CD4-positive, alpha-beta T cell treated with Interleukin-17A for 1 hour (primary cell): Measurements from ENCODE around the gene MYLIP.
"Not testable (repeated sequence)": the region's sequence is repeated elsewhere in the genome, so short reads cannot be mapped to it uniquely, and the experiment has no call there.

Experiments used
- DNase-seq: peaks from one replicate; pipeline ENCODE4 v3.0.0-alpha.2; 2020

MYLIP gene

GRCh38 chr6:16176600-16176999, 47.7 kb downstream of the MYLIP start:
- DNase-seq = not testable (repeated sequence)

DNA sequence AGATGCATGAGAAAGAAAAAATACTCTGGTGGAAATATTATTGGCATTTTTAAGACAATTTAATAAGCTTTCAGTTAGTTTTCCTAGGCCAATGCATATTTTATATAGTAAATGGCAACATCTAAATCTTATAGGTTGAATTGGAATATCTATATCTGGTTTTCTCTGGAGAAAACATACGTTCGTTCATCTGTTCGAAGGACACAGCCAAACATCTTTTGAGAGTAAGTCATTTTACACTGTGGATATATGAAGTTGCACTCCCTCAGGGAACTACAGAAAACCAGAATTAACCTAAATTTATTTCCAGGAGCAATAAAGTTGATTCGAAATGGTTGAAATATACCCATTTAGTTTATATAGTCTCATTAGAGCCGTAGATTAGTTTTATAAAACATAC, 49.0 kb downstream of the MYLIP start:
- no peak for DNase-seq

DNA sequence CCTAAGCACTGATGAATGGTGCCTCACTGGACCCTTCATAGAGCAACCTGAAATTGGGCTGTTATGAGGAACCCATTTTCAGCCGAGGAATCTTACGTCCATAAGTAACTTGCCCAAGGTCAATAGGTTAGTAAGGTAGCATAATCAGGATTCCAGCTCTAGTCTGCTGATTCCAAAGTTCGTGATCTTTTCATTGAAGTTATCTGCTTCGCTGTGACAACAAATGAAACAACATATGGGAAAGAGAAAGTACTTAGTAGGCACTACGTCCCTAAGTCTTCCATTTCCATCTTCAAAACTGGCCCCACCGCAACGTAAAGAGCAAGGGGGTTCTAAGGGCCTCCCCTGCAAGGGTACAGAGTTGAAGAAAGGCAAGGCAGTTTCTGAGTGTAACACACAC, 49.5 kb downstream of the MYLIP start:
- no peak for DNase-seq

- DNase-seq = no peak
Observed at GRCh38 chr6:16179063-16179462, 50.2 kb downstream of the MYLIP start.

GRCh38 chr6:16179970-16180431, 51.1 kb downstream of the MYLIP start:
- DNase-seq = peak; percentile 81

DNA sequence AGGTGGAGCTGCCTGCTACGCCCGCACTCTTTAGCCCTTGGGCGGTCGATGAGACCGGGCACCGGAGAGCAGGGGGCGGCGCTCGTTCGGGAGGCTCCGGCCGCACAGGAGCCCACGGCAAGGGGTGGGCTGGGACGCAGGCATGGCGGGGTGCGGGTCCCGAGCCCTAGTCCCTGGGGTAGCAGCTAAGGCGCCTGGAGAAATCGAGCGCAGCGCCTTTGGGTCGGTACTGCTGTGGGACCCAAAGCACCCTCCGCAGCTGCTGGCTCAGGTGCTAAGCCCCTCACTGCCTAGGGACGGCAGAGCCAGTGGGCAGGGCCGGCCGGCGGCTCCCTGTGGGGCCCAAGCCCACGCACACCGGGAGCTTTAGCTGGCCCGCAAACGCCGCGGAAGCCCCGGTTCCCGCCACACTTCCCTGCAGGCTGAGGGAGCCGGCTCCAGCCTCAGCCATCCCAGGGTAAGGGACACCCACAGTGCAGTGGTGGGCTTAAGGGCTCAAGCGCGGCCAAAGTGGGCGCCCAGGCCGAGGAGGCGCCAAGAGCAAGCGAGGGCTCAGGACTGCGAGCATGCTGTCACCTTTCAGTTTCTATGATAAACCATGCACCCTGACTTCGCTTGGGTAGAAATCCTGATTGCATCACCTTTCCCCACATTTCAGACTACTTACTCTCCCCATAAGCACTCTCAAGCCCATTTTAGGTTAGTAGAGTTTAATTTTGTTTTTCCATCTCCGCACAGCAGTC, 52.0 kb downstream of the MYLIP start:
- DNase-seq = no peak

GRCh38 chr6:16181439-16182297, 52.8 kb downstream of the MYLIP start:
- no peak for DNase-seq

DNA sequence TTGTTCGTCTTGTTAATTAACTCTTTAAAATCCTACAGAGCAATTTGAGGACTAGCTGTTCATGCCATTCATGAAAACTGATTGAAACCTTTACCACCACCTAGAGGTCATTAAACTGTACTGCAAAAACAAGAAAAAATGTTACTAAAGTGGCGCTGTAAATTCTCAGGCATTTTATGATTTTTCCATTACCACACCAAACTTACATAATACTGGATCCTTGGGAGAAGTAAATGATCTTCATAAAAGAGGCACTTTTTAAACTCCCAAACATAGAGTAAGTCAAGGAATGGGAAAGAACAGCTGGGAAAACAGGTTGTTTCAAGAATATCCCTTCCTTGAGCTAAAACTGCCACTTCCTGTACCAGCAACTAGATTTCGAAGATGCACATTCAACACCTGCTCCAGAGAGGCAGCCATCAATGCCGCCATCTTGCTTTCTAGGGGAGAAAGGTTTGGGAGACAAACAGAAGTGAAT, 54.3 kb downstream of the MYLIP start:
- DNase-seq = peak; percentile 50

DNA sequence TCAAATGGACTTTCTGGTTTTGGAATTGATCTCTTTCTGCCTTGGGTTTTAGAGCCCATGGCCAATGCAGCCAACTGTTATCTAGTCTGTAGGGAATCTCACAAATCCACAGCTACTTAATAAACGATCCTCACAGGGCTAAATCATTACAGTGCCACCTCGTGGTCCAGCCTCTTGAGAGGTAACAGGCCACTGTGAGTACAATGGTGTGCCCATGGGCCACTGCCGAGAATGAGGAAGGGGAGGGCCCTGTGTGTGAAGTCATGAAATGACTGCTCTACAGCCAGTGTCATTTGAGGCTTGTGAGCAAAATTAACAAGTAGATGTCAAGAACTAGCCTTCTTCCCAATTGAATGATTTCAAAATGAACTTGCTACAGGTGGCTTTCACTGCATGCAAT, 55.2 kb downstream of the MYLIP start:
- no peak for DNase-seq

- DNase-seq = no peak
Observed at GRCh38 chr6:16184551-16184950, 55.7 kb downstream of the MYLIP start.

GRCh38 chr6:16187176-16187575, 58.3 kb downstream of the MYLIP start:
- no peak for DNase-seq

- no peak for DNase-seq
Observed at GRCh38 chr6:16190214-16190613, 61.3 kb downstream of the MYLIP start.

GRCh38 chr6:16196260-16196983, 67.5 kb downstream of the MYLIP start:
- DNase-seq = no peak

GRCh38 chr6:16196984-16197546, 68.2 kb downstream of the MYLIP start:
- DNase-seq = no peak
